GM19438 (cell line): ENCODE results near the gene ADAMTS7.
"Not testable (repeated sequence)": the region's sequence is repeated elsewhere in the genome, so short reads cannot be mapped to it uniquely, and the experiment has no call there.

ENCODE experiments used
- ATAC-seq: cut with Tn5 transposase; IDR thresholded peaks from one replicate; pipeline ENCODE4 v1.9.1; 2021; ENCODE audit warnings: low read depth; ENCODE audit not compliant: unreplicated experiment

ADAMTS7 gene

DNA sequence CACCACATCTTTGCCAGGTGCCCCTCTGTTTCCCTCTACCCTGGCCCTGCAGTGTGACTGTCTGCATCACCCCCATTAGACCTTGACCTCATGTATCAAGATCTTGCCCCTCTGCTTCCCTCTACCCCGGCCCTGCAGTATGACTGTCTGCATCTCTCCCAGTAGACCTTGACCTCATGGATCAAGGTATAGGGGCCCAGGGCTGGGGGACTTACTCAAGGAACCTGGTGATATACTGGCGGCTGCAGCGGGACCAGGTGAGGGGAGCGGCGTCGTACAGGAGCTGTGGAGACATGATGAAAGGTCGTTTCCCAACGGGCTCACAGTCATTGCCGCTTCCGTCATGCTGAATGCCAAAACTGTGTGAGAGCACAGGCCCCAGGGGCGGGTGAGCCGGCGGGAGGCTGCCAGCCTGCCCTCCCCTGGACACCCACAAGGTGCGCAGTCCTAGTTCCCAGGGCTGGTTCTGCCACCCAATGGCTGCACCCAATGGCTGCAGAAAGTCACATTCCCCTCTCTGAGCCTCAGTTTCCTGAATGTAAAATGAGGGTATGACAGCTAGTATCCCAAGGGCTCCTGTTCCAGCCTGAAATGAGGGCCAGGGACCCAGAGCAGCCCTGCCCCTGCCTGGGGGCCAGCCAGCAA, 23.1 kb downstream of the ADAMTS7 start:
- no peak for ATAC-seq

- not testable (repeated sequence) for ATAC-seq
These were observed 28.9 kb downstream of the ADAMTS7 start for GRCh38 chr15:78782402-78782801.

DNA sequence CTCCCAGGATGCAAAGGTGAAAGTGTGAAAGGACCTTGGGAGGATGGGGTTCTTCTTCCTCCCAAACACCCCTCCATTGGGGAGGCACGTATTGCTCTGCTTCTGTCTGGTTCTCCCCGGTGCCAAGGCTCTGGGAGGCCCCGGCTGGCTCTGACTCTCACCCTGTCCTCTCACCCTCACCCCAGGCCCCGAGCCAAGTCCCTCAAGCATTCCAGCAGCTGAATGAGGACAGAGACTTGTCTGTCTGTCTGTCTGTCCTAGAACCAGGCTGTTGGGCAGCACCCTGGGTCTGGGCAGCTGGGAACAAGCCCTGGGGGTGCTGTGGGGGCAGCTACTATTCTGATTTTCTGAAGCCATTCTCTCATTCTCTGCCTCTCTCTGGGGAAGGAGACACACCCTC, 29.9 kb downstream of the ADAMTS7 start:
- not testable (repeated sequence) for ATAC-seq

DNA sequence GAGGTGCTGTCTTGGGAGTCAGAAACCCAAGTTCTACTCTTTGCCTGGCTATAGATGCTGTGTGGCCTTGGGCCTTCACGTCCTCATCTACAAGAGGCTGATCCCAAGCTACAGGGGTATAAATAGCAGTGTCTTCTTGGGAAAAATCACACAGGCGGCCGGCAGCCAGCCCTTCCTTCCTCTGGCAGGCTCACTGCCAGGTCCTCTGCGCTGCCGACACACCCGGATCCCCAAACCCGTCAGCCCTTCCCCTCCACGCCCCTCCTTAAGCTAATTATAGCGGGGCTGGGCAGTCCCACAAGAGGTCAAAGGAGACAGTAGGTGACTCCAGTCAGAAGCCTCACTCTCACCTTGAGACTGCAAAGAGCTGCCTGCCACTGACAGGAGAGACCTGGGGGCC, 31.3 kb downstream of the ADAMTS7 start:
- not testable (repeated sequence) for ATAC-seq

DNA sequence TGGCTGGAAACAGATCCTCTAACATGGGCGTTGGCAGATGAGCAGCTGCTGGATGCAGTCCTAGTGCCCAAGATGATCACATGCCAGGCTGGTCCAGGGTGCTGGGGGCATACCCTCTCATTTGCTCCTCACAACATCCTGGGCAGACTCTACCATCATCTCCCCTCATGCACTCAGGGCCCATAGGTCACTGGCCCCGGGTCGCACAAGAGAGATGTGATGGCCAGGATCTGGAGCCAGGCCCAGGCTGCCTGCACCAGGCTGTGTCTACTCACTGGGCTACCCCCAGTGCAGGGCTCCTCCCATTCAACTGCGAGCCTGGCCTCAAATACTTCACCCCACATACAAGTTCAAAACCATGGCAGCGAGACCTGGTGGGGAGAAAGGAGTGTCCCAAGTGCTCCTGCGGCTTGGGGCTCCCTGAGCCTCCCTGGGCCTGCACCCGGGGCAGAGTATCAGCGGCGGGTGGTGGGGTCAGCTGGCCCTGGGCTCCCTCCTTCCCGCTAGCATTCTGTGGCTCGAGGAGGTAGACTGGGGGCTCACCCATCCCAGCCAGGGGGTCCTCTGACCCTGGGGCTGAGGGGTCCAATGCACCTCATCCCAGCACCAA, 32.0 kb downstream of the ADAMTS7 start:
- ATAC-seq: not testable (repeated sequence)

GRCh38 chr15:78778422-78778821, 32.8 kb downstream of the ADAMTS7 start:
- no peak for ATAC-seq

- not testable (repeated sequence) for ATAC-seq
These were observed 33.3 kb downstream of the ADAMTS7 start for GRCh38 chr15:78777953-78778345.

DNA sequence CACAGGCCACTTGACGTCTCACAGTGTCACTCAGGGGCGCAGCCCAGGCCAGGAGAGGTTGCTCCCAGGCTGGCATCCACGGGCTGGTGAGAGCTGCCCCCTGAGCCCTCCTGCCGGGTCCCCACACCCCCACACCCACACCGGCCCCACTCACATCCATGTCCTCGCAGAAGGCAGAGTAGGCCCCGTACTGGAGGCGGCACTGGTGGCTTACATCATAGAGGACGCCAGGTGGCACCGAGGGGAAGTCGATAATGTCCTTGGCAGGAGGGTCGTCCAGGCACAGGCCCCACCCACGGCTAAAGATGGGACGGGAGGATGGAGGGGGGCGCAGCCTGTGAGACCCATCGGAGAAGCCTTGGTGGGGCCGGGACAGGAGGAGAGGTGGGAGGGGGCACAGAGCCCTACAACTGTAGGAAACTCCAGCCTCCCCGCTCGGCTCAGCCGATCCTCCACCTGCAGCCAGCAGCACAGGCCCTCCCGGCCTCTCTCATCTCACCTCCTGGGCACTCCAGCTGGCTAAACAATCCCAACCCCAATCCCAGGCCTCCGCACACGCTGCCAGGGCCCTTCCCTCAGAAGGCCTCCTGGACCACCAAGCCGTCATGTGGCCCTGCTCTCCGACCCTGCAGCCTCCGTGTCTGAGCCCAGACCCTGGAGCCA, 33.8 kb downstream of the ADAMTS7 start:
- ATAC-seq: not testable (repeated sequence)

GRCh38 chr15:78776046-78776925, 35.0 kb downstream of the ADAMTS7 start:
- not testable (repeated sequence) for ATAC-seq

- ATAC-seq: no peak
These were observed 35.8 kb downstream of the ADAMTS7 start for GRCh38 chr15:78775472-78775871.

DNA sequence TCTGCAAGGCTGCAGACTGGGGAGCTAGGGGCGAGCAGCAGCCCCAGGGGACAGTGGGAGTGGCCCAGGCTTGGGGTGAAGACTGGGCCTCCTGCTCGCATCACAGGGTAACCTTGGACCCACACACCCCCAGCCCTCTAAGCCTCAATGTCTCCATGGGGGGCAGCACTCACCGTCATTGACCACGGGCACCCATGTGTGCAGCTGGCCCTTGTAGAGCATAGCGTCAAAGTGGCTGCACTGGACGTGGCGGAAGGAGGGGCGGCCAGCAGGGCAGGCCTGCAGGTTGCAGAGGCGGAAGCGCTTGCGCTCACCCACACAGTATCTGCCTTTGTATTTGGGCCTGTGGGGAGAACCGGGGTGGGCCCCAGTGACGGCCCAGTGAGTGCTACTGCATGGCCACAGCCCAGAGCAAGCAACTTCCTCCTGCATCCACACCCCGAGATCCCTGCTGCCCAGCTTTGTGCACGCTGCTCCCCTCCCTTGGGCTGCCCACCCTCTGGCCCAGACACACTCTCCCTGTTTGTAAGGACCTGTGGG, 36.7 kb downstream of the ADAMTS7 start:
- not testable (repeated sequence) for ATAC-seq

GRCh38 chr15:78773765-78774450, 37.4 kb downstream of the ADAMTS7 start:
- ATAC-seq: not testable (repeated sequence)

GRCh38 chr15:78772738-78773137, 38.5 kb downstream of the ADAMTS7 start:
- no peak for ATAC-seq

DNA sequence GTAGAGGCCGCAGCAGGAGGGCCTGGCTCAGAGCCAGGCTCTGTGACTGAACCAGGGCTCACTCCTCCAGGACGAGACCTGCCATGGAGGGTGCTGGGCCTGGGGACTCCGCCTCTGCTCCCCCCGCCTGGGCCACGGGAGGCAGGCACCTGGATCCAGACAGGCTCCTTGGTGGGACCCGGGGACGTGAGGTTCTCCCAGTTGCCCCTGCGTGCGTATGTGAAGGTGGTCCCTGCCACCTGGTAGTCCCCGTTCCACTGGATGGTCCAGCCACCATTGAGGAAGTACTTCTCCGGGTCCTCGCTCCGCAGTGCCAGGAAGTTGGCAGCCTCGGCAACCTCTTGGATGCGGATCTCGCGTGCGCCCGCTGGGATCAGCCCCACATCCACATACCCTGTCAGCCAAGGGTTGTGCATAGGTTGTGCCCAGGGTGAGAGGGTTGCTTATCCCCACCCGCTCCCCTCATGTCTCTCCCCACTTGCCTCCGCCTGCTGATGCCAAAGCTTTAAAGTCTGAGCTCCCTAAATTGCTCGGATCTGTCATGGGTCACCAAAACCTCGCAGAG, 39.7 kb downstream of the ADAMTS7 start:
- not testable (repeated sequence) for ATAC-seq

DNA sequence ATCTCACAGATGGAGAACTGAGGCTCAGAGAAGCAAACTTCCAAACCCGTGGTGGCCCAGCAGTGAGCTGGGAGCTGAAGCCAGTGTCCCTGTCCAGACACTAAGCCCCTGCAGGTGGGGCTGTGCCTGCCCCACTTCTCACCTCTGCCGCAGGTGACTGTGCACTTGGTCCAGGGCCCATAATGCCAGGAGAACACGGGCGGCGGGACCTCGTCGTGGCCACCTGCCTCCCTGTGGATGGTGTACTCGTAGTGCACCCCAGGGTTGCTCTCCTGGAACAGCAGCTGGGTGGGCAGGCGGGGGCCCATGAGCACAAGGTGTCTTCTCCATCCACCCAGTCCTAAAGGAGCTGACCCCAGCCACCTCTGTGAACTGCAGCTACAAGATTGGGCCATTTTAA, 40.2 kb downstream of the ADAMTS7 start:
- ATAC-seq: not testable (repeated sequence)

- not testable (repeated sequence) for ATAC-seq
These were observed 41.6 kb downstream of the ADAMTS7 start for GRCh38 chr15:78769473-78770225.

- ATAC-seq: no peak
These were observed 42.5 kb downstream of the ADAMTS7 start for GRCh38 chr15:78768531-78769408.

DNA sequence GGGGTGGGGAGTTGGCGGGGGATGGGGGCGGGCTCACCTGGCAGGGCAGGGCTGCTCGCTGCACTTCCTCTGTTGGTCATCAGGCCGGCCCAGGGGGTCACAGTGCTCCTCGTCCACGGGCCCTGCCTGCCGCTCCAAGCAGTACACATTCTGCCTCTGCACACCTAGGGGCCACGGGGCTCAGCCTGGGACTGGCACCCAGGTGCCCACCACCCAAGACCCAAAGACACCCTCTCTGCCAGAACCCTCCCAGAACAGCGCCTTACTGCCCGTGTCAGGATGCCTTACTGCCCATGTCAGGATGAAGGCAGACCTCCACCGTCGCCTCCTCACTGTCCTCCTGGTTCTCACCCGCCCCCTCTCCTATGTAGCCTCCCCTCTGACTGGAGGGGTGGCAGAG, 43.2 kb downstream of the ADAMTS7 start:
- no peak for ATAC-seq
